H1 (cell line): Measurements from ENCODE around the gene CXCR3.

Experiments
- ATF3 ChIP-seq: IDR thresholded peaks from 2 replicates; pipeline ENCODE4 v1.6.1; 2011; ENCODE audit warnings: low read depth, mild to moderate bottlenecking, low read length; ENCODE audit not compliant: insufficient read depth
- BRCA1 ChIP-seq: IDR thresholded peaks from 2 replicates; pipeline ENCODE4 v1.6.1; 2012; ENCODE audit warnings: low read depth, low read length, improper control_type of control experiment
- CHD7 ChIP-seq: fragments of 300-600 bp; sonication (generic); IDR thresholded peaks from 2 replicates; pipeline ENCODE4 v1.7.1; 2012; ENCODE audit warnings: low read length, moderate library complexity, mild to moderate bottlenecking, inconsistent platforms; ENCODE audit not compliant: insufficient replicate concordance
- EZH2 ChIP-seq: fragments of 200-600 bp; sonication (generic); IDR thresholded peaks from 2 replicates; pipeline ENCODE4 v1.7.1; 2012; ENCODE audit warnings: low read depth, mild to moderate bottlenecking, moderate library complexity, low read length, inconsistent platforms; ENCODE audit not compliant: severe bottlenecking
- POLR2AphosphoS5 ChIP-seq: IDR thresholded peaks from 2 replicates; pipeline ENCODE4 v1.6.1; 2011; ENCODE audit warnings: low read depth, low read length
- SIRT6 ChIP-seq: IDR thresholded peaks from one replicate; pipeline ENCODE4 v1.7.1; 2012; ENCODE audit warnings: low read length, inconsistent platforms

- TF ChIP-seq ATF3 (no peak), CHD7 (no peak), EZH2 (no peak), POLR2AphosphoS5 (no peak), SIRT6 (no peak), BRCA1 (no peak)
Observed at GRCh38 chrX:71627588-71628404, 9.5 kb upstream of the CXCR3 start.
